Lower lobe of right lung (tissue), 2 donors: Measurements from ENCODE around the gene TRIM29. TPM values are rescaled to one million over a fixed set of nuclear protein-coding genes. Genes with fewer than 3 reads are reported as not detected.

ENCODE experiments used
- ATAC-seq, 2 donors: fragments of 200-7000 bp; cut with Tn5 transposase; one replicate each; pipeline ENCODE4 v1.9.1; 2020 to 2022; ENCODE audit warnings: mild to moderate bottlenecking in 2 of 2, moderate library complexity in 2 of 2
- DNase-seq: peaks from one replicate; pipeline ENCODE4 v3.0.0-alpha.2; 2020
- H3K27ac ChIP-seq: fragments of 200-600 bp; one replicate; pipeline ENCODE4 v1.8.0; 2022
- H3K27me3 ChIP-seq: fragments of 200-600 bp; one replicate; pipeline ENCODE4 v1.8.0; 2022; ENCODE audit warnings: low read depth
- H3K36me3 ChIP-seq: fragments of 200-600 bp; one replicate; pipeline ENCODE4 v1.8.0; 2022; ENCODE audit warnings: mild to moderate bottlenecking
- H3K4me1 ChIP-seq: fragments of 200-600 bp; one replicate; pipeline ENCODE4 v1.8.0; 2022
- H3K4me3 ChIP-seq: fragments of 200-600 bp; one replicate; pipeline ENCODE4 v1.8.0; 2022; ENCODE audit warnings: mild to moderate bottlenecking
- H3K9me3 ChIP-seq: fragments of 200-600 bp; one replicate; pipeline ENCODE4 v1.8.0; 2022
- intact Hi-C: fragments of 100-400 bp; cut with DNase I; formaldehyde crosslinking; loops from one replicate; pipeline ENCODE4 v1.11.0; 2022
- total RNA-seq: library from RNA; stranded (reverse); fragmentation: NEBNext Ultra II Directional; extraction: Animal tissue kit (Norgen Biotek cat#: 25700); gene quantifications from one replicate; pipeline ENCODE4 v1.2.1, GENCODE V29; 2021
- TF ChIP-seq, protein P1 (sequence below): fragments of 200-600 bp; IDR thresholded peaks from one replicate; pipeline ENCODE4 v1.8.0; 2022; ENCODE audit warnings: antibody characterized with exemption, mild to moderate bottlenecking
- donor health status: DM: no; HTN: yes; CAD: no; lungs with severe emphysema.

The TRIM29 gene
- total RNA-seq, 1 donor from 2014 or later: 8.3 TPM

DNA sequence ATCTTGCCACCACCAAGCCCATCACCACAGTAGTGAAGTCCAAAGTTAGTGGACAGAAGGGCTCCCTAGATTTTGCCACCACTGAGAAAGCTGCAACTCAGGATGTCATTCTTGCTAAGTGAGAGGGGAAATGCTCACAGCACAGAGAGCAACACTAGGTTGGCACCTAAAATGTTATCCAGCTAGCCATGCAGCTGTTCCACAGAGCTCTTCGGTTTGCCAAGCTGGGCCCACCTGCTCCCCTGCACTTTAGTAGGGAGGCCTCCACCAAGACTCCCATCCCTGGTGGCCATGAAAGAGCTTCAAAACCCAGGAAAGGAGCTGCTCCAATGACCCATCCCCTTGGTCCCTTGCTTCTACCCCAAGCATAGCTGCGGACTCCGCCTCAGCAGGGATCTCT is 63.8 kb downstream of the TRIM29 start:
- ATAC-seq (no peak), DNase-seq (no peak)
- TF ChIP-seq, protein P1, sequence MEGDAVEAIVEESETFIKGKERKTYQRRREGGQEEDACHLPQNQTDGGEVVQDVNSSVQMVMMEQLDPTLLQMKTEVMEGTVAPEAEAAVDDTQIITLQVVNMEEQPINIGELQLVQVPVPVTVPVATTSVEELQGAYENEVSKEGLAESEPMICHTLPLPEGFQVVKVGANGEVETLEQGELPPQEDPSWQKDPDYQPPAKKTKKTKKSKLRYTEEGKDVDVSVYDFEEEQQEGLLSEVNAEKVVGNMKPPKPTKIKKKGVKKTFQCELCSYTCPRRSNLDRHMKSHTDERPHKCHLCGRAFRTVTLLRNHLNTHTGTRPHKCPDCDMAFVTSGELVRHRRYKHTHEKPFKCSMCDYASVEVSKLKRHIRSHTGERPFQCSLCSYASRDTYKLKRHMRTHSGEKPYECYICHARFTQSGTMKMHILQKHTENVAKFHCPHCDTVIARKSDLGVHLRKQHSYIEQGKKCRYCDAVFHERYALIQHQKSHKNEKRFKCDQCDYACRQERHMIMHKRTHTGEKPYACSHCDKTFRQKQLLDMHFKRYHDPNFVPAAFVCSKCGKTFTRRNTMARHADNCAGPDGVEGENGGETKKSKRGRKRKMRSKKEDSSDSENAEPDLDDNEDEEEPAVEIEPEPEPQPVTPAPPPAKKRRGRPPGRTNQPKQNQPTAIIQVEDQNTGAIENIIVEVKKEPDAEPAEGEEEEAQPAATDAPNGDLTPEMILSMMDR: no peak
- H3K9me3 ChIP-seq: no peaks in the 10 kb centered on the region
- H3K27ac ChIP-seq: no peak overlapping the region
- peaks cover 12% of the 10 kb centered on the region for H3K27me3 ChIP-seq
- H3K4me1 ChIP-seq: no peaks in the 10 kb centered on the region
- H3K4me3 ChIP-seq: no peak overlapping the region
- intact Hi-C loops: no loop called here
- H3K36me3 ChIP-seq: no peaks in the 10 kb centered on the region

DNA sequence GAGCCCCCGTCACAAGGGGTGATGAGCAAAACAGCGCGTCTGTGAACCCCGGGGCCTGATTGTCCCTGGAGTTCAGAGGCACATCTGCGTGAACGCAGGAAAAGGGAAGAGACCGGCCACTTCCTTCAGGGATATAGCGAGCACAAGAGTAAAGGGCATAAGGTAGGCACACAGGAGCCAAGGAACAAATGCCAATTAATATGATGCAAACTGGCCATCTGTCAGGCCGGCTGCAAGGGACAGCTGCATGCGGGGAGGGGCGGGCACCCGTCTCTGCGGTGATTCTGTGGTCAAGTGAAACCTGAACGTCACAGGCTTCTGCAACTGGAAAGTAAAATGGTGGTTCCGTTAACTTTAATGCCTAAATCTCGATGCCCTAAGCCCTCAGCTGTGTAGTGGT is 64.7 kb downstream of the TRIM29 start:
- DNase-seq: no peak
- Histone ChIP-seq H3K27me3 (peaks cover 17% of the 10 kb centered on the region), H3K4me1 (no peaks in the 10 kb centered on the region), H3K9me3 (no peaks in the 10 kb centered on the region), H3K4me3 (no peak overlapping the region), H3K36me3 (no peaks in the 10 kb centered on the region), H3K27ac (no peak overlapping the region)
- intact Hi-C loops: no loop called here
- ATAC-seq: no peak
- TF ChIP-seq, protein P1: no peak

DNA sequence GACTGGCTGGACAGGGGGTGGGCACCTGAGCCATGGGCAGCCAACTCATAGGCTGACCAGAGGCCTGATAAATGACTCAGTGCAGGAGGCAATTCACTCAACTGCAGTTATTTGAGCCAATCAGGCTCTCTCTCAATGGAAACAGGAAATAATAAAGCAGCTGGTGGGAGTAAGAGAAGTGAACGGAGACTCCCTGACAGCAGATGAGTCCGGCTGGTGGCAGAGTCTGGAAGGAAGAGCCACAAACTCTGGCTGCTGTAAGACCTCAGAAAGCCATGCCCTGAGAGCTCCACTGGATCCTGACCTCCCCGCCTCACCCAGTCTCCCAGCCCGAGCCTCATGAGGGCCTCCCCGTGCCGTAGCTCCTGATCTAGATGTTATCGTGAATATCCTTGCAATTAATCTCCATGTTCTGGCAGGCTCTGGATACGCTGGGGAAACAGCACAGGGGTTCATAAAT is 69.8 kb downstream of the TRIM29 start:
- no peak overlapping the region for H3K27ac ChIP-seq
- H3K4me3 ChIP-seq: no peak overlapping the region
- intact Hi-C loops: no loop called here
- no peaks in the 10 kb centered on the region for H3K9me3 ChIP-seq
- peaks cover 21% of the 10 kb centered on the region for H3K27me3 ChIP-seq
- no peak for DNase-seq
- TF ChIP-seq, protein P1: no peak
- no peaks in the 10 kb centered on the region for H3K36me3 ChIP-seq
- no peak for ATAC-seq
- H3K4me1 ChIP-seq: no peaks in the 10 kb centered on the region

DNA sequence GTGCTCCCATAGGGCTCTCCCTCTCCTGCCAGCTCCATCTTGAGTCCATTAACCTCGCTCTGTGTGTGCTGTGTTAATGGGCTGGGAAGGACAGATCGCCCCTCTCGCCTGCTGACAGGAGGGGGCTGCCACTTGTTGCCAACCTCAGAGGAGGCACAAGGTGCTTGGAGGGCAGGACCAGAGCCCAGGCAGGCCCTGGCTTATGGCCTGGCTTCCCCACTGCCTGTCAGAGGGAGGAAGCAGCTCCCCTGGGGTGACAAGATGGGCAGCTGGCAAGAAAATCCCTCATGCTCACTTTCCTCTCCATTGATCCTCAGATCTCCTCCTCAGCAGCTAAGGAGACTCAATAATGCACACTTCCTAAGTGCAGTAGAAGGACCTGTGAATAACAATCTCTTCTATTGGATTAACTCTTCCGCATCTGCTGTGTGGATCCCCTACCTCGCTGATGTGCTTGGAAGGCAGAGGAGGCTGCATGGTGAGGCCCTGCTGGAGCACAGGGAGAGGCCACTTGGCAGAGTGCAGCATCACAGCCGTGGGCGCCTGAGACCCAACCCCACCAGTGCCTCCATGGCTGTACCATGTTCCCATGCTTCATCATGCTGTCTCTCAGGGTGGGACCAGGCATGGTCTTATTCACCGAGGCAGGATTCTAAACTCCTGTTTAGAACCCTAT is 70.3 kb downstream of the TRIM29 start:
- Histone ChIP-seq H3K27ac (no peak overlapping the region), H3K4me3 (no peak overlapping the region), H3K9me3 (no peaks in the 10 kb centered on the region), H3K36me3 (no peaks in the 10 kb centered on the region), H3K27me3 (peaks cover 21% of the 10 kb centered on the region), H3K4me1 (no peaks in the 10 kb centered on the region)
- no peak for ATAC-seq
- TF ChIP-seq, protein P1: no peak
- no peak for DNase-seq
- intact Hi-C loops: no loop called here

DNA sequence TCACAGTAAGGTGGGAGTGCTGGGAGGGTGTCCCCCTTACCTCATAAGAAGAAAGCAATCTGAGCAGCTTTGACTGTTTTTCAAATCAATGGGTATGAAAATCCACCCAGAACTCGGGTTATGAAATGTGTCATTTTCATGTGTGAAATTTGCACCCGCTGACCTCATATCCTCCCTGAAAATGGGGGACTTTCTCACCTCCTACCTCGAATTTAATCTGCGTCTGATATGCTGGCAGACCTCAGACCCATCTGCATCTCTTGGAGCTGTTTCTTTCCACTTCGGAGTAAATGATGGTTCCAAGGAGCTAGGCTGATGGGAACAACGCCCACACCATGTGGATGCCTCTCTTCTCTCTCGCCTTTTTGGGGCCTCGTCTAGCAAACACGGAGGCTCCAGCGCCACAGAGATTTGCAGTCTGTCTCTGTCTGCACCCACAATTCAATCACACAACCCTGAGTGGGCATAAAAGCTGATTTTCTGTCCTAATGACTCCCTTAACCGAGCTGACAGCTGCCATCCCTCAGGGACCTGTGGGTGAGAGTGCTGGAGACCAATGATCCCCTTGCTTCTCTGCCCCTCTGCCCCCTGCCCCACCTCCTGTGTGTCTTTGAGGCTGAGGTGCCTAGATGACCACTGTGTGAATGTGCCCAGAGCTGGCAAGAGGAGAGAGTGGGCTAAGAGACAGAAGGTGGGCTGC is 71.0 kb downstream of the TRIM29 start:
- H3K27me3 ChIP-seq: peaks cover 24% of the 10 kb centered on the region
- H3K9me3 ChIP-seq: no peaks in the 10 kb centered on the region
- TF ChIP-seq, protein P1: no peak
- H3K27ac ChIP-seq: no peak overlapping the region
- no peak overlapping the region for H3K4me3 ChIP-seq
- no peaks in the 10 kb centered on the region for H3K4me1 ChIP-seq
- DNase-seq: no peak
- H3K36me3 ChIP-seq: no peaks in the 10 kb centered on the region
- intact Hi-C loops: no loop called here
- ATAC-seq: no peak
